GM12872 (cell line): ENCODE data around the gene MED13.

Experiments used
- TF ChIP-seq, protein P1 (sequence below): IDR thresholded peaks from 3 replicates; pipeline ENCODE4 v1.5.1; 2011; ENCODE audit warnings: low read depth, mild to moderate bottlenecking, low read length, moderate library complexity; ENCODE audit not compliant: insufficient read depth

Gene MED13

DNA sequence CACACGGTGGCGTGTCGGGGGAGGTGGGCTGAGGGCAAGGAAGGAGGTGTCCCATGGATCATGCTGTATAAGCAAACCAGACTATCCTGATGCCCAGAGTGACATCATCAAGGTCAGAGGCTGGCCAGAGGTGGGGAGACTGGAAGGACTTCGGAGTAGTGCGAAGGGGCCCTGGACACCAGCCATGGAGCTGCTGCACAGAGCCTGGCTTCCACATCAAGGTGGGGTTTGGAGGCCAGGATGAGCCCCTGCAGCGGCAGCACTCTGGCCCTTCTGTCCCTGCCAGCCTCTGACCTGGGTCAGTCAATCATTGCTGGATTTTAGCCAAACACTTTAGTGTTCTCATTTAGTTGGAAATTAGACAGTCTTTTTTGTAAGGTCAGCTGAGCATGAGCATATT is 34.8 kb downstream of the MED13 start:
- TF ChIP-seq, protein P1, sequence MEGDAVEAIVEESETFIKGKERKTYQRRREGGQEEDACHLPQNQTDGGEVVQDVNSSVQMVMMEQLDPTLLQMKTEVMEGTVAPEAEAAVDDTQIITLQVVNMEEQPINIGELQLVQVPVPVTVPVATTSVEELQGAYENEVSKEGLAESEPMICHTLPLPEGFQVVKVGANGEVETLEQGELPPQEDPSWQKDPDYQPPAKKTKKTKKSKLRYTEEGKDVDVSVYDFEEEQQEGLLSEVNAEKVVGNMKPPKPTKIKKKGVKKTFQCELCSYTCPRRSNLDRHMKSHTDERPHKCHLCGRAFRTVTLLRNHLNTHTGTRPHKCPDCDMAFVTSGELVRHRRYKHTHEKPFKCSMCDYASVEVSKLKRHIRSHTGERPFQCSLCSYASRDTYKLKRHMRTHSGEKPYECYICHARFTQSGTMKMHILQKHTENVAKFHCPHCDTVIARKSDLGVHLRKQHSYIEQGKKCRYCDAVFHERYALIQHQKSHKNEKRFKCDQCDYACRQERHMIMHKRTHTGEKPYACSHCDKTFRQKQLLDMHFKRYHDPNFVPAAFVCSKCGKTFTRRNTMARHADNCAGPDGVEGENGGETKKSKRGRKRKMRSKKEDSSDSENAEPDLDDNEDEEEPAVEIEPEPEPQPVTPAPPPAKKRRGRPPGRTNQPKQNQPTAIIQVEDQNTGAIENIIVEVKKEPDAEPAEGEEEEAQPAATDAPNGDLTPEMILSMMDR: no peak

- TF ChIP-seq, protein P1: no peak
These were observed 40.2 kb downstream of the MED13 start for GRCh38 chr17:62024866-62025265.

DNA sequence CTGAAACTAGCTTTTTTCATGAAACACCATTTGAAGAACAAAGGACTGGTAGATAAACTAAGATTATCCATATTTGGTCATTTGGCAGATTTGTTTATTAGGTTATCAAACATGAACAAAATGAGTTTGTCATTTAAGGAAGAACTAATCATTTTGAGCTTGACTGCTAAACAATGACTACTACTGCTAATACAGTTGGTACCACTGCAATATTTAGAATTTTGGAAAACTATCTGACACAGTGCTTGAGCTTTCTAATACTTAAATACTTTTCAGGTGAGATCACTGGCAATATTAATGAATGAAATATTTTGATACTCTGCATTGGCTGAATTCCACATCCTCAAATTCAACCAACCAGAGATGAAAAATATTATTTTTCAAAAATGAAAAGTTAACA is 47.2 kb downstream of the MED13 start:
- TF ChIP-seq, protein P1: no peak

DNA sequence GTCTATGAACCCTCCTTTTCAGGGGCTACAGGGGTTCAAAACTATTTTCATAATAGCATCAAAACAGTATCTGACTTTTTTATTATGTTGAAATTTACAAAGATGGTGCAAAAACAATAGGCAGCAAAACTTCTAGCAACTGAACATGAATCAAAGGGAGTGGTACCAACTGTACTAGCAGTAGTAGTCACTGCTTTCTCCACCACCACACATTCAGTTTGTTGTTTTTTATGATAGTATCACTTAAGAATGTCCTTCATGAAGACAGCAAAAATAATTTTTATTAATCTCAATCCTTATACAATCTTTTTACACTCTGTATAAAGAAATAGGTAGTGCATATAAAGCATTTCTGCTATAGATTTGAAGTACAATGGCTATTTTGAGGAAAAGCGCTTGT is 47.6 kb downstream of the MED13 start:
- TF ChIP-seq, protein P1: no peak

DNA sequence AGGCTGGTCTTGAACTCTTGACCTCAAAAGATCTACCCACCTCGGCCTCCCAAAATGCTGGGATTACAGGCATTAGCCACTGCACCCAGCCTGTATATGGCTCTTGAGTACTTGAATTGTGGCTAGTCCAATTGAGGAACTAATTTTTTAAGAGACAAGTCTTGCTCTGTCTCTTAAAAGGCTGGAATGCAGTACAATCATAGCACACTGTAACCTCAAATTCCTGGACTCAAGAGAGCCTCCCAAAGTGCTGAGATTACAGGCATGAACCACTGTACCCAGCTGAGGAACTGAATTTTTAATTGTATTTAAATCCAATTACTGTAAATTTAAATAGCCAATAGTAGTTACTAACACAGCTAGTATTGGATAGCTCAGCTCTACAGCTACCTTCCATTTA is 50.6 kb downstream of the MED13 start:
- TF ChIP-seq, protein P1: no peak

- TF ChIP-seq, protein P1: no peak
These were observed 55.9 kb downstream of the MED13 start for GRCh38 chr17:62009220-62009619.

DNA sequence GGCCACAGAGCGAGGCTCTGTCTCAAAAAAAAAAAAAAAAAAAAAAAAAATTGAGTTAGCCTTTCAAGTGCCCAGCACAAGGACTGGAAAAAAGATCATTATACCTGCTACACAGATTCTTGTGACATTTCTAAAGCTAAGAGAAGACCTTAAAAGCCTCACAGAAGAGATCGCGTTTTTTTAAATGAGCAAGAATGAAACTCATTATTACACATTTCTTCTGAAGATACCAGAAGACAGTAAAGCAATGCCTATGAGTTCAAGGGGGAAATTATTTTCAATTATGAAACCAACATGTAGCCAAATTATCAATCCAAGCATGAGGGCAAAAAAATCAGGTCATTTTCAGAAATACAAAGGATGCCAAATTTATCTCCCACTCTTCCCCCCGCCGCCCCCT is 56.8 kb downstream of the MED13 start:
- TF ChIP-seq, protein P1: no peak

GRCh38 chr17:62004388-62004787 is 60.7 kb downstream of the MED13 start:
- TF ChIP-seq, protein P1: no peak
